ENCODE data around the gene GDF7. TPM values are rescaled to one million over a fixed set of nuclear protein-coding genes. Genes with fewer than 3 reads are reported as not detected.
A peak's percentile ranks its signal among the peaks of the same experiment; 100 is the strongest.

The GDF7 gene
- total RNA-seq, result under 1 TPM; 0.18 to 0.25 TPM
- long read RNA-seq, result 0 reads

DNA sequence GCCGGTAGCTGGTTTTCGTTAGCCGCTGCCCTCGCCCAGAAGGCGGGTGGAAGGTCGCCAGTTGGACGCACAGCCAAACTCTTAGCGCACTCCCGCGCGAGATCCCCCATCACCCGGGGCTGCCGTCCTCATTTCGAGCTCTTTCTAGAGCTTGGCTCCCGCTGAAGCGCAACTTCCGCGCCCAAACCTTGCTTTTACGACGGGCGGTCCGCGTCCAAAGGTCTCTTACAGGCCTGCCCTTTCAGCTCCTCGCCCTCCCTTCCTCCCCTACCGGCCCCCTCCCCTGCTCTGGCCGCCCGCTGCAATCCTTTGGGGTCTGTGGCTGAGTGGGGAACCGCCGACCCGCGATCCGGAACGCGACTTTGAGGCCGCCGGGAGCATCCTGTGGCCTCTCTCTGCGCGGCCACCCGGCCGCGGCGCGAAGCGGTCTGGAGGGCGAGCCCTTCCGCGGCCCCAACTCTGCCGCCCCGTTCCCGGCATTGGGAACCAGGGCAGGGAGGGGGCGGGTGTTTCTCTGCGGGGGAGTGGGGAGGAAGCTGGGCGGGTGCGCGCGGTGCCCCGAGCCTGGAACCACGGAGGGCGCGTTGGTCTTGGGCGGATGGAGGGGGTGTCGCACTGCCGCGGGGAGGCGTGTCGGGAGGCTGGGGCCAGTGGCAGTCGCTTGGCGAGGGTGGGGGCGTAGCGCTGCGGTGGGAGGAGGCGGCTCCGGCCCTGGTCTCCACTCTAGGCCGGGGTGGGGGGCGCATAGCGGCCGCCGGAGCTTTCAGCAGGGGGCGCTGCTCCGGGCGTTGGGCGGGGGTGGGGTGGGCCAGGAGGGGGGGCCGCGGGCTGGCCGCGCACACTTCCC lies at the start of gene GDF7:
Gene GDF7, plus strand, starts transcription at position 841 of the 847 bp plus-strand sequence. CDS start 96 bp downstream, outside the sequence.
- intact Hi-C loops (cut with DNase I, micrococcal nuclease), result loop anchor here in 1 of 2 donors (10.0 kb wide), 1 partner anchor 298 kb away; no protein-coding TSS in a partner anchor
- DNase-seq, result peak; percentile 44 to 70
- peak; percentile 73 for ATAC-seq

GRCh38 chr2:20617892-20618467 lies 49.0 kb upstream of the GDF7 start:
- ATAC-seq, result peak; percentile 86
- DNase-seq, result peak; percentile 91 to 97
- intact Hi-C loops (cut with DNase I, micrococcal nuclease), result no loop called here

- peak in 1 of 2 donors; percentile 74 for DNase-seq
- peak; percentile 7 for ATAC-seq
- intact Hi-C loops (cut with DNase I, micrococcal nuclease), result no loop called here
These were observed 48.5 kb upstream of the GDF7 start for GRCh38 chr2:20618468-20618885.

GRCh38 chr2:20618886-20619521 lies 47.9 kb upstream of the GDF7 start:
- DNase-seq, result peak in 1 of 2 donors; percentile 30
- no peak for ATAC-seq
- intact Hi-C loops (cut with DNase I, micrococcal nuclease), result no loop called here

GRCh38 chr2:20619624-20620024 lies 47.3 kb upstream of the GDF7 start:
- intact Hi-C loops (cut with DNase I, micrococcal nuclease), result no loop called here
- DNase-seq (peak in 1 of 2 donors; percentile 25), ATAC-seq (no peak)

DNA sequence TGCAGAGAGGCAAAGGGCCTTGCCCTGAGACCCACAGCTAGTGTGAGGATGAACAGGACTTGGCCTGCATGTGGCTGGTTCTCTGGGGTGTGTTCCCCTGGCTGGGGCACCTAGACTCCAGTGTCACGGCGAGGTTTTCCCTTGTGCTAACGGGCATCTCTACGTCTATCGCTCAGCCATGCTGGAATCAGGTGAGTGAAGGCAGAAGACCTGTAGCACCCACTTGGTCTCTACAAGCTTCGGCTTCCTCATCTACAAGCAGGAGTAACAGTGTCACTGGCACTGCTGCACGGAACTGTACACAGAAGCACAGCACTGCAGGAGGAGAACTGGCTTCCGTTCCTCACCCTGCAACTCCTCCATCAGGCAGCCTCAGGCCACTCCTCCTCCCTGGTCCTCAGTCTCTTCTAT lies 46.7 kb upstream of the GDF7 start:
- intact Hi-C loops (cut with DNase I, micrococcal nuclease), result no loop called here
- ATAC-seq (no peak), DNase-seq (peak in 1 of 2 donors; percentile 30)

GRCh38 chr2:20620696-20621365 lies 46.1 kb upstream of the GDF7 start:
- ATAC-seq, result no peak
- intact Hi-C loops (cut with DNase I, micrococcal nuclease), result no loop called here
- DNase-seq, result peak in 1 of 2 donors; percentile 22

- ATAC-seq, result no peak
- intact Hi-C loops (cut with DNase I, micrococcal nuclease), result no loop called here
- DNase-seq, result peak in 1 of 2 donors; percentile 19
These were observed 45.3 kb upstream of the GDF7 start for GRCh38 chr2:20621366-20622295.

- ATAC-seq (no peak), DNase-seq (no peak)
- intact Hi-C loops (cut with DNase I, micrococcal nuclease), result no loop called here
These were observed 44.7 kb upstream of the GDF7 start for GRCh38 chr2:20622296-20622686.

GRCh38 chr2:20622731-20623130 lies 44.2 kb upstream of the GDF7 start:
- intact Hi-C loops (cut with DNase I, micrococcal nuclease), result no loop called here
- ATAC-seq, result no peak
- peak in 1 of 2 donors; percentile 28 for DNase-seq

- ATAC-seq (no peak), DNase-seq (peak in 1 of 2 donors; percentile 53)
- intact Hi-C loops (cut with DNase I, micrococcal nuclease), result no loop called here
These were observed 43.7 kb upstream of the GDF7 start for GRCh38 chr2:20623241-20623640.

DNA sequence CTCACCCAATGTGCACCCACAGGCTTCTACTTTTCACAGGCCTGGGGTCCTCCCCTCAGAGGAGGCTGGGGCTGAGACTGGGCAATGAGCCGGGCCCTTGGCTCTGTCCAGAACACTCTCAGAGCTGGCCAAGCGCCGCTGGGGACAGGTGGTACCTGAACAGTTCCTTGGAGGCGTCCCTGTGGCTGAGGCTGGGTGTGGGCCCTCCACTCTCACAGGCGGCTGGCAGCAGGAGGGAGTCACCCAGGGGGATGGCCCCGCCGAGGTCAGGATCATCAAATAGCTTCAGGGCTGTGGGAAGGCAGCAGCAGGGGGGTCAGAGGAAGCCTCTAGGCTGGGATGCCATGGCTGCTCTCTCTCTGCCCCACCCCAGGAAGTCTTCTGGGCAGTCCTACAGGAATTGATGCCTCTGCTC lies 43.2 kb upstream of the GDF7 start:
- no peak for ATAC-seq
- DNase-seq, result peak in 1 of 2 donors; percentile 24
- intact Hi-C loops (cut with DNase I, micrococcal nuclease), result no loop called here

GRCh38 chr2:20624156-20624883 lies 42.6 kb upstream of the GDF7 start:
- no peak for ATAC-seq
- intact Hi-C loops (cut with DNase I, micrococcal nuclease), result no loop called here
- peak in 1 of 2 donors; percentile 17 for DNase-seq

- intact Hi-C loops (cut with DNase I, micrococcal nuclease), result no loop called here
- ATAC-seq, result no peak
- no peak for DNase-seq
These were observed 42.0 kb upstream of the GDF7 start for GRCh38 chr2:20624884-20625485.

DNA sequence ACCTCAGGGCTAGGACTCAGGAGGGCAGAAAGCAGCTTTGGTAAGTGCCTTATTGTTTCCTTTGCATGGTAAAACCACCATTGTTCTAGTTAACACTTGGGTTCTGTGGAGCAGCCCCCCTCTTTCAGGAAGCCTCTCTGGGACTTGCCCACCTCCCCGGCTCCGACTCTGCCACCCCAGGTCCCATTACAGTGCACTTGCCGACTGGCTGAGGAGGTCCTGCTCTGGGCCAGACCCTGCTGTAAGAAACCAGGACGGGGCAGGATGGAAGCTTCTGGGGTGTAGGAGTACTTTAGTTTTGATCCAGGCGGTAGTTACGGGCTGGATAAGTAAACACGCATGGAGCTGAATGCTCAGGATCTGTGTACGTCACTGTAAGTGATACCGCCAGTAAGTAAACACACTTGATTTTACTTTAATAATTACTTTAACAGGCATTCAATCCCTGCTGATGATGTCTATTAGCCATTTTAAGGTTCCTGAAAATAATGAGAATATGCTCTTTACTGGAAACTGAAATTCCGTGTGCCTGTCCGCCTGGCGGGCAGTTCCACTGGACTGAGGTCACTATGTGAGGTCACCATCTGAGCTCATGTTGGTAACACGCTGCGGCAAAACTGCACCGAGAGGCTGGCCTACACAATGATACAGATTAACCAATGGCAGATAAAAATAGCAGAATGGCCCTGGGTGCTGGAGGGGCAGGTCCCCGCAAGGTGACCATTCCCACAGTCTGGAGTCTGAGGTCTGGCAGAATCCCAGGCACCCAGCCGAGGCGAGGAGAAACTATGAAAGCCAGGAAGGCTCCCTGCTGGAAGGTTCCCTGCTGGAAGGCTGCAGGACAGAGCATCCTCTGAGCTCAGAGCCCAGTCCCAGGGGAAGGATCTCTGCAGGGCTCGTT lies 41.2 kb upstream of the GDF7 start:
- DNase-seq (peak in 1 of 2 donors; percentile 21), ATAC-seq (no peak)
- intact Hi-C loops (cut with DNase I, micrococcal nuclease), result no loop called here

- intact Hi-C loops (cut with DNase I, micrococcal nuclease), result no loop called here
- ATAC-seq, result no peak
- no peak for DNase-seq
These were observed 40.6 kb upstream of the GDF7 start for GRCh38 chr2:20626392-20626697.

Measured in left colon (tissue), 2 donors.